HepG2 (cell line): ENCODE results near the gene SFXN5. TPM values are rescaled to one million over a fixed set of nuclear protein-coding genes. Genes with fewer than 3 reads are reported as not detected.

Source experiments
- polyA plus RNA-seq, 8 experiments: library from polyadenylated mRNA; depleted of rRNA in 3 of 8; stranded (reverse) in 7 of 8; unstranded in 1 of 8; fragments of >200 nt; fragmentation: Illumina TruSeq in 4 of 8; extraction: Trizol in 4 of 8; gene quantifications; 2 replicates each; pipeline versions ENCODE4 v1.2.1 to v1.2.3, GENCODE V29; 2011 to 2016; ENCODE audit warnings: low read depth in 4 of 8, missing spikeins in 1 of 8, mixed read lengths in 1 of 8; ENCODE audit not compliant: insufficient read depth in 1 of 8
- total RNA-seq, 5 experiments: library from RNA; depleted of rRNA; stranded (reverse); fragments of >200 nt; fragmentation: Illumina TruSeq; extraction: Trizol; gene quantifications; 2 replicates each; pipeline ENCODE4 v1.2.3, GENCODE V29; 2016; ENCODE audit warnings: low read depth in 1 of 5

SFXN5 gene
- total and polyA plus RNA-seq, 2 of the 13 experiments (the other 11 are each of a cell fraction or from before 2014, with no cell fraction given): 34.9 to 37.4 TPM

Other genes starting within 250 kb of the SFXN5 start
- 15.9 and 28.4 TPM in 2 replicates for gene EXOC6B, start 245.7 kb downstream of the SFXN5 start, total RNA-seq (2016; rRNA removed; fragmentation: Illumina TruSeq; extraction: Trizol)
- gene EXOC6B, start 245.7 kb downstream of the SFXN5 start, polyA plus RNA-seq (2011; rRNA removed): 9.1 and 10.0 TPM in 2 replicates
- gene SPR, start 184.3 kb downstream of the SFXN5 start, total RNA-seq (2016; rRNA removed; fragmentation: Illumina TruSeq; extraction: Trizol): 85.0 and 96.0 TPM in 2 replicates
- 32.4 and 34.0 TPM in 2 replicates for gene SPR, start 184.3 kb downstream of the SFXN5 start, polyA plus RNA-seq (2011; rRNA removed)
- 3.9 and 4.9 TPM in 2 replicates for gene EMX1, start 154.2 kb downstream of the SFXN5 start, total RNA-seq (2016; rRNA removed; fragmentation: Illumina TruSeq; extraction: Trizol)
- 0.62 and 0.63 TPM in 2 replicates for gene EMX1, start 154.2 kb downstream of the SFXN5 start, polyA plus RNA-seq (2011; rRNA removed)
- gene RAB11FIP5, start 41.2 kb upstream of the SFXN5 start, total RNA-seq (2016; rRNA removed; fragmentation: Illumina TruSeq; extraction: Trizol): 8.7 and 9.4 TPM in 2 replicates
- 21.9 and 22.9 TPM in 2 replicates for gene RAB11FIP5, start 41.2 kb upstream of the SFXN5 start, polyA plus RNA-seq (2011; rRNA removed)
- gene NOTO, start 130.9 kb upstream of the SFXN5 start, total RNA-seq (2016; rRNA removed; fragmentation: Illumina TruSeq; extraction: Trizol): not detected in 2 replicates
- gene NOTO, start 130.9 kb upstream of the SFXN5 start, polyA plus RNA-seq (2011; rRNA removed): not detected in 2 replicates
- gene SMYD5, start 142.5 kb upstream of the SFXN5 start, total RNA-seq (2016; rRNA removed; fragmentation: Illumina TruSeq; extraction: Trizol): 70.4 and 70.6 TPM in 2 replicates
- gene SMYD5, start 142.5 kb upstream of the SFXN5 start, polyA plus RNA-seq (2011; rRNA removed): 55.8 and 62.2 TPM in 2 replicates
- gene PRADC1, start 161.5 kb upstream of the SFXN5 start, total RNA-seq (2016; rRNA removed; fragmentation: Illumina TruSeq; extraction: Trizol): 30.0 and 37.2 TPM in 2 replicates
- gene PRADC1, start 161.5 kb upstream of the SFXN5 start, polyA plus RNA-seq (2011; rRNA removed): 11.6 and 12.1 TPM in 2 replicates
- 517 and 689 TPM in 2 replicates for gene CCT7, start 162.6 kb upstream of the SFXN5 start, total RNA-seq (2016; rRNA removed; fragmentation: Illumina TruSeq; extraction: Trizol)
- gene CCT7, start 162.6 kb upstream of the SFXN5 start, polyA plus RNA-seq (2011; rRNA removed): 326 and 347 TPM in 2 replicates
- gene FBXO41, start 212.8 kb upstream of the SFXN5 start, total RNA-seq (2016; rRNA removed; fragmentation: Illumina TruSeq; extraction: Trizol): 3.0 and 4.2 TPM in 2 replicates
- gene FBXO41, start 212.8 kb upstream of the SFXN5 start, polyA plus RNA-seq (2011; rRNA removed): 10.3 and 11.1 TPM in 2 replicates
- gene EGR4, start 221.8 kb upstream of the SFXN5 start, total RNA-seq (2016; rRNA removed; fragmentation: Illumina TruSeq; extraction: Trizol): not detected in 2 replicates
- not detected in 2 replicates for gene EGR4, start 221.8 kb upstream of the SFXN5 start, polyA plus RNA-seq (2011; rRNA removed)